GM12878 (cell line): Measurements from ENCODE around the gene TPRG1. TPM values are rescaled to one million over a fixed set of nuclear protein-coding genes. Genes with fewer than 3 reads are reported as not detected.

Experiments used
- ATAC-seq: fragments of 200-7000 bp; cut with Tn5 transposase; 3 replicates; pipeline ENCODE4 v1.9.1; 2020; ENCODE audit warnings: mild to moderate bottlenecking, moderate library complexity
- BruUV-seq: library from RNA; stranded (reverse); fragments of 400-500 nt; replicated peaks from 2 replicates; lab custom pipeline; 2021; lab: Mats Ljungman, UMichigan
- CTCF ChIA-PET: fragments of 300-600 bp; sonication (Branson Sonifier 250); formaldehyde crosslinking; extraction: SDS; loops from one replicate; lab custom pipeline; 2021; ENCODE audit warnings: inconsistent platforms; lab: Yijun Ruan, JAX
- POLR2A ChIA-PET: fragments of 350-600 bp; formaldehyde crosslinking; extraction: SDS; loops from one replicate; lab custom pipeline; 2021; ENCODE audit warnings: inconsistent platforms; lab: Charles Lee
- RAD21 ChIA-PET: fragments of 300-600 bp; sonication (Branson Sonifier 250); formaldehyde crosslinking; loops from one replicate; lab custom pipeline; 2023; ENCODE audit warnings: antibody characterized with exemption; ENCODE audit not compliant: unreplicated experiment; lab: Charles Lee
- SMC1A ChIA-PET: fragments of 300-600 bp; sonication (Branson Sonifier 250); formaldehyde crosslinking; loops from one replicate; lab custom pipeline; 2023; ENCODE audit not compliant: unreplicated experiment, uncharacterized antibody; lab: Charles Lee
- DNase-seq: peaks from one replicate; pipeline ENCODE4 v3.0.0-alpha.2; 2011; ENCODE audit warnings: low read depth, low spot score
- FAIRE-seq: peaks from 3 replicates; lab custom pipeline; 2011; peaks lifted over from hg19 to GRCh38; lab: Jason Lieb, UNC
- H2AFZ ChIP-seq: 2 replicates; pipeline ENCODE4 v1.6.0; 2011; ENCODE audit warnings: low read depth, low read length, control low read depth; ENCODE audit not compliant: control insufficient read depth
- H3K27ac ChIP-seq: 2 replicates; pipeline ENCODE4 v1.5.1; 2011; ENCODE audit warnings: control low read depth; ENCODE audit not compliant: control insufficient read depth, insufficient read depth
- H3K27me3 ChIP-seq, 2 experiments: replicated peaks in 1 of 2; 2 replicates each; pipeline versions ENCODE4 v1.6.0 to v1.6.1; 2011; ENCODE audit warnings: low read length in 1 of 2; ENCODE audit not compliant: control insufficient read depth in 2 of 2, insufficient read depth in 2 of 2
- H3K36me3 ChIP-seq, 2 experiments: 2 replicates each; pipeline ENCODE4 v1.5.1; 2011; ENCODE audit warnings: low read length in 1 of 2; ENCODE audit not compliant: control insufficient read depth in 2 of 2, insufficient read depth in 2 of 2
- H3K4me1 ChIP-seq: 2 replicates; pipeline ENCODE4 v1.6.1; 2011; ENCODE audit warnings: mild to moderate bottlenecking, low read length, moderate library complexity, mixed read lengths; ENCODE audit not compliant: control insufficient read depth, insufficient read depth
- H3K4me2 ChIP-seq: 2 replicates; pipeline ENCODE4 v1.6.0; 2011; ENCODE audit warnings: control low read depth; ENCODE audit not compliant: control insufficient read depth, insufficient read depth
- H3K4me3 ChIP-seq: fragments of 200-600 bp; sonication (generic); 2 replicates; pipeline ENCODE4 v1.5.1; 2016
- H3K79me2 ChIP-seq: 2 replicates; pipeline ENCODE4 v1.6.0; 2011; ENCODE audit warnings: low read length; ENCODE audit not compliant: control insufficient read depth, insufficient read depth
- H3K9ac ChIP-seq: 2 replicates; pipeline ENCODE4 v1.8.0; 2011; ENCODE audit warnings: low read length, control low read depth, mixed read lengths; ENCODE audit not compliant: control insufficient read depth, insufficient read depth
- H3K9me3 ChIP-seq: replicated peaks from 3 replicates; pipeline ENCODE4 v1.5.1; 2011; ENCODE audit warnings: mild to moderate bottlenecking, low read length; ENCODE audit not compliant: control insufficient read depth, insufficient read depth
- H4K20me1 ChIP-seq: 2 replicates; pipeline ENCODE4 v1.6.0; 2011; ENCODE audit not compliant: control insufficient read depth, insufficient read depth
- CHD2 ChIP-seq: IDR thresholded peaks from 2 replicates; pipeline ENCODE4 v1.6.1; 2011; ENCODE audit warnings: low read depth, low read length, improper control_type of control experiment, borderline replicate concordance
- HDAC2 ChIP-seq: fragments of 200-600 bp; sonication (generic); IDR thresholded peaks from 2 replicates; pipeline ENCODE4 v1.6.1; 2017
- KLF5 ChIP-seq: fragments of 450-650 bp; IDR thresholded peaks from 2 replicates; pipeline ENCODE4 v1.6.1; 2014; ENCODE audit warnings: mild to moderate bottlenecking; ENCODE audit not compliant: partially characterized antibody
- MTA2 ChIP-seq: fragments of 450-650 bp; IDR thresholded peaks from 2 replicates; pipeline ENCODE4 v1.6.1; 2016; ENCODE audit warnings: low read depth, mild to moderate bottlenecking, moderate library complexity
- RAD21 ChIP-seq: IDR thresholded peaks from 2 replicates; pipeline ENCODE4 v1.6.1; 2011; ENCODE audit warnings: mild to moderate bottlenecking, low read depth, low read length, moderate library complexity; ENCODE audit not compliant: insufficient read depth
- RAD51 ChIP-seq: fragments of 450-650 bp; IDR thresholded peaks from 2 replicates; pipeline ENCODE4 v1.6.1; 2016; ENCODE audit warnings: moderate library complexity, mild to moderate bottlenecking, inconsistent platforms
- SMAD1 ChIP-seq: fragments of 450-650 bp; IDR thresholded peaks from 2 replicates; pipeline ENCODE4 v1.6.1; 2018; ENCODE audit warnings: mild to moderate bottlenecking, low read depth; ENCODE audit not compliant: partially characterized antibody
- WGBS: methylation state at CpG from one replicate; pipeline ENCODE4 v1.1.6; 2016; ENCODE audit warnings: low lambda C conversion rate; ENCODE audit not compliant: insufficient replicate concordance, insufficient coverage; ENCODE audit errors: missing lambda C conversion rate; 5-methylcytosine and 5-hydroxymethylcytosine counted together
- in situ Hi-C: fragments of 300-500 bp; cut with MboI; formaldehyde crosslinking; loops from 9 replicates; pipeline ENCODE4 v1.14.3; 2018; ENCODE audit warnings: mixed read lengths
- intact Hi-C: fragments of 100-400 bp; cut with micrococcal nuclease; formaldehyde crosslinking; loops from one replicate; pipeline ENCODE4 v1.14.2; 2022; ENCODE audit not compliant: unreplicated experiment
- polyA plus RNA-seq, 11 experiments: library from polyadenylated mRNA; depleted of rRNA in 4 of 11; unstranded in 6 of 11; stranded (reverse) in 5 of 11; fragments of >200 nt; fragmentation: Nextera tagmentation in 4 of 11; fragmentation: Illumina TruSeq in 1 of 11; extraction: Ambion mirVana in 4 of 11; extraction: Trizol in 1 of 11; gene quantifications; 1 replicate in 1 of 11; 2 replicates in 10 of 11; pipeline versions ENCODE4 v1.2.1 to v1.2.3, GENCODE V29; 2011 to 2016; ENCODE audit warnings: inconsistent platforms in 2 of 11, missing spikeins in 2 of 11, low read depth in 1 of 11
- total RNA-seq, 4 experiments: library from RNA; depleted of rRNA in 3 of 4; stranded (reverse); fragments of >200 nt in 3 of 4; fragmentation: Illumina TruSeq in 1 of 4; extraction: Trizol in 1 of 4; gene quantifications; 2 replicates each; pipeline versions ENCODE4 v1.2.1 to v1.2.3, GENCODE V29; 2013 to 2021
- TF ChIP-seq, protein P1 (sequence below), 3 experiments: IDR thresholded peaks in 2 of 3; conservative IDR thresholded peaks in 1 of 3; 2 replicates each; pipeline ENCODE4 v1.5.1; 2011; ENCODE audit warnings: low read depth in 3 of 3, low read length in 3 of 3, mild to moderate bottlenecking in 3 of 3, control low read depth in 2 of 3, moderate library complexity in 2 of 3, inconsistent platforms in 1 of 3, mixed read lengths in 1 of 3; ENCODE audit not compliant: control insufficient read depth in 2 of 3, insufficient read depth in 1 of 3; ENCODE audit errors: extremely low read depth in 1 of 3
- TF ChIP-seq, protein P2 (sequence below): fragments of 450-650 bp; IDR thresholded peaks from 2 replicates; pipeline ENCODE4 v1.6.1; 2016; ENCODE audit warnings: mild to moderate bottlenecking

Gene TPRG1
- total and polyA plus RNA-seq, 10 of the 15 experiments (the other 5 are each of a cell fraction or from before 2014, with no cell fraction given): 0.26 to 30.7 (median 3.6) TPM

DNA sequence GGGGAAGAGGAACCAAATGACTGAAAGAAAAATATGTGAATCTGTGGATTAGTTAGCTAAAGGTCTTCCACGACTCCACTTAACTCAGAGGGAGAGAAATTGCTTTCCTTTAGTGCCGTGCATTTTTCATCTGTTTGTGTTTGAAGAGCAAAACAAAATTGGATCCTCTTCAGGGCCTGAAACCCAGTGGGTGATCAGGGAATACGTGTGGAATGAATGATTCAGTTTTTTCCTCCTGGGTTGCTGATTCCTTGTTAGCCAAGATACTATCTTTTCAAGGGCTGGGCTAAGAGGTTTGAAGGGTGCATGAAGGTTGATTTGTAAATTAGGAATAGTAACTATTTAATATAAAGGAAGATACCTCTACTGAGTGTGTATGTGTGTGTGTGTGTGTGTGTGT is 61.0 kb downstream of the TPRG1 start:
- FAIRE-seq: no peak
- Histone ChIP-seq H3K27ac (no peak overlapping the region), H3K4me3 (no peak overlapping the region), H2AFZ (no peak overlapping the region), H4K20me1 (no peaks in the 10 kb centered on the region), H3K36me3 (no peaks in the 10 kb centered on the region), H3K27me3 (no peaks in the 10 kb centered on the region; a peak in 1 of 4 replicates), H3K4me1 (no peaks in the 10 kb centered on the region), H3K9ac (no peak overlapping the region), H3K9me3 (no peaks in the 10 kb centered on the region), H3K79me2 (no peaks in the 10 kb centered on the region), H3K4me2 (no peak overlapping the region)
- CTCF ChIA-PET: no interaction called here
- BruUV-seq: no TSS peak
- ATAC-seq: no peak
- intact Hi-C loops: loop anchor here (10.0 kb wide), 1 partner anchor 58 kb away; the partner anchor contains the start of gene TPRG1
- TF ChIP-seq HDAC2 (no peak), RAD51 (no peak), KLF5 (no peak)
- SMC1A ChIA-PET: no interaction called here
- RAD21 ChIA-PET: interaction anchor here (1.7 kb wide), 1 partner anchor 716 kb away, joined by 3 read pairs; no protein-coding TSS in a partner anchor
- POLR2A ChIA-PET: no interaction called here
- in situ Hi-C loops: no loop called here
- no peak for DNase-seq
- WGBS: 26% methylated on average over 3 of the region's 3 CpGs

DNA sequence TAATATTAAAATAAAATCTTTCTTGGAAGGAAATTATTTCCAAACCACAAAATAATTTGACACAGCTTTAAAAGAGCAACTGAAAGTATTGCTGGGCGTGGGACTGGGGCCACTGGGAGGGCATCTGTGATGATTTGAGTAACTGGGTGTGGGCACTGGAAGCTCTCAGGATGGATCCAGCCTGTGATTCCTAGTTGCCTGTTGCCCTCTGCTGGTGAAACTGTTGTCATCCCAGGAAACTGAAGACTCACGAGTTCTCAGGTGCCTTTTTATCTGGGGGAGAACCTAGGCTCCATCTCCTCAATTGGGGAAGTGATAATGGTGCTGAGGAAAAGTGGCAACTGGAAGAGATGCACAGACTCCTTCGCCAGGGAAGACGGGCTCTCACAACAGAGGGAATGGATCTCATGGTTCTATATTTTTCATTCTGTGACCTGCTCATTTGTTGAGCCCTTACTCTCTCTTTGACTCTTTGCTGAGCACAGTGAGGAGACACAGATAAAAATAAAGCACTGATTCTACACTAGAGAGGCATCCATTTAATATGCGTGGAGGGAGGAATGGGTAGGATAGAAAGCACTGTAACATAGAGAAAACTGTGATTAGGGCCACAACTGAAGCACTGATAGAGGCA is 61.6 kb downstream of the TPRG1 start:
- TF ChIP-seq, protein P1, sequence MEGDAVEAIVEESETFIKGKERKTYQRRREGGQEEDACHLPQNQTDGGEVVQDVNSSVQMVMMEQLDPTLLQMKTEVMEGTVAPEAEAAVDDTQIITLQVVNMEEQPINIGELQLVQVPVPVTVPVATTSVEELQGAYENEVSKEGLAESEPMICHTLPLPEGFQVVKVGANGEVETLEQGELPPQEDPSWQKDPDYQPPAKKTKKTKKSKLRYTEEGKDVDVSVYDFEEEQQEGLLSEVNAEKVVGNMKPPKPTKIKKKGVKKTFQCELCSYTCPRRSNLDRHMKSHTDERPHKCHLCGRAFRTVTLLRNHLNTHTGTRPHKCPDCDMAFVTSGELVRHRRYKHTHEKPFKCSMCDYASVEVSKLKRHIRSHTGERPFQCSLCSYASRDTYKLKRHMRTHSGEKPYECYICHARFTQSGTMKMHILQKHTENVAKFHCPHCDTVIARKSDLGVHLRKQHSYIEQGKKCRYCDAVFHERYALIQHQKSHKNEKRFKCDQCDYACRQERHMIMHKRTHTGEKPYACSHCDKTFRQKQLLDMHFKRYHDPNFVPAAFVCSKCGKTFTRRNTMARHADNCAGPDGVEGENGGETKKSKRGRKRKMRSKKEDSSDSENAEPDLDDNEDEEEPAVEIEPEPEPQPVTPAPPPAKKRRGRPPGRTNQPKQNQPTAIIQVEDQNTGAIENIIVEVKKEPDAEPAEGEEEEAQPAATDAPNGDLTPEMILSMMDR (IDR thresholded peaks at IDR 0.05 in 2 of 3, conservative IDR thresholded peaks at IDR 0.05 in 1 of 3; ENCODE audit: control insufficient read depth in 2 of 3, extremely low read depth in 1 of 3, insufficient read depth in 1 of 3, low read depth in 3 of 3, low read length in 3 of 3): peak; percentile 23 to 40 (median 33); a peak in 4 of 6 replicates
- peak; percentile 38 for TF ChIP-seq RAD21
- TF ChIP-seq, protein P2, sequence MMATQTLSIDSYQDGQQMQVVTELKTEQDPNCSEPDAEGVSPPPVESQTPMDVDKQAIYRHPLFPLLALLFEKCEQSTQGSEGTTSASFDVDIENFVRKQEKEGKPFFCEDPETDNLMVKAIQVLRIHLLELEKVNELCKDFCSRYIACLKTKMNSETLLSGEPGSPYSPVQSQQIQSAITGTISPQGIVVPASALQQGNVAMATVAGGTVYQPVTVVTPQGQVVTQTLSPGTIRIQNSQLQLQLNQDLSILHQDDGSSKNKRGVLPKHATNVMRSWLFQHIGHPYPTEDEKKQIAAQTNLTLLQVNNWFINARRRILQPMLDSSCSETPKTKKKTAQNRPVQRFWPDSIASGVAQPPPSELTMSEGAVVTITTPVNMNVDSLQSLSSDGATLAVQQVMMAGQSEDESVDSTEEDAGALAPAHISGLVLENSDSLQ: no peak
- TF ChIP-seq MTA2: no peak
- TF ChIP-seq SMAD1: no peak
- TF ChIP-seq CHD2: no peak
- DNase-seq: no peak
- ChIA-PET SMC1A (no interaction called here), RAD21 (interaction anchor here (1.7 kb wide), 1 partner anchor 715 kb away, joined by 3 read pairs; no protein-coding TSS in a partner anchor), POLR2A (no interaction called here), CTCF (interaction anchor here (0.7 kb wide), 1 partner anchor 230 kb away, joined by 3 read pairs; no protein-coding TSS in a partner anchor)
- Histone ChIP-seq H3K79me2 (no peaks in the 10 kb centered on the region), H3K9ac (no peak overlapping the region), H3K36me3 (no peaks in the 10 kb centered on the region), H3K4me1 (no peaks in the 10 kb centered on the region), H4K20me1 (no peaks in the 10 kb centered on the region), H2AFZ (no peak overlapping the region), H3K4me2 (no peak overlapping the region), H3K27me3 (no peaks in the 10 kb centered on the region; a peak in 3 of 4 replicates), H3K4me3 (no peak overlapping the region), H3K9me3 (no peaks in the 10 kb centered on the region), H3K27ac (no peak overlapping the region)
- no peak; the same call in 2 of the 3 replicates for ATAC-seq
- in situ Hi-C loops: no loop called here
- no peak for FAIRE-seq
- BruUV-seq: no TSS peak
- WGBS: 37% methylated on average over 5 of the region's 5 CpGs
- intact Hi-C loops: loop anchor here (10.0 kb wide), 1 partner anchor 59 kb away; the partner anchor contains the start of gene TPRG1
